Osteoblast (primary cell): ENCODE results near the gene MPRIP. TPM values are rescaled to one million over a fixed set of nuclear protein-coding genes. Genes with fewer than 3 reads are reported as not detected.

Experiments
- DNase-seq: peaks from one replicate; pipeline ENCODE4 v3.0.0; 2011; ENCODE audit warnings: low spot score, mixed read lengths; ENCODE audit not compliant: insufficient read length; ENCODE audit errors: missing footprints
- H2AFZ ChIP-seq: 2 replicates; pipeline ENCODE4 v1.6.0; 2011; ENCODE audit warnings: mild to moderate bottlenecking, low read length
- H3K27ac ChIP-seq: 2 replicates; pipeline ENCODE4 v1.5.1; 2011; ENCODE audit warnings: mild to moderate bottlenecking, low read depth, low read length, moderate library complexity
- H3K27me3 ChIP-seq: 2 replicates; pipeline ENCODE4 v1.6.0; 2012; ENCODE audit warnings: mild to moderate bottlenecking, control low read depth, inconsistent platforms, low read length, moderate library complexity; ENCODE audit not compliant: insufficient read depth
- H3K36me3 ChIP-seq: 2 replicates; pipeline ENCODE4 v1.5.1; 2011; ENCODE audit warnings: mild to moderate bottlenecking, low read length, control low read depth, moderate library complexity; ENCODE audit not compliant: insufficient read depth
- H3K4me1 ChIP-seq: 2 replicates; pipeline ENCODE4 v1.5.1; 2011; ENCODE audit warnings: mild to moderate bottlenecking, low read length, control low read depth, moderate library complexity; ENCODE audit not compliant: insufficient read depth
- H3K4me2 ChIP-seq: 2 replicates; pipeline ENCODE4 v1.6.0; 2011; ENCODE audit warnings: mild to moderate bottlenecking, low read length; ENCODE audit not compliant: insufficient read depth
- H3K4me3 ChIP-seq: fragments of 200-600 bp; sonication (generic); 3 replicates; pipeline ENCODE4 v1.5.1; 2012; ENCODE audit warnings: mild to moderate bottlenecking, low read length, inconsistent platforms; ENCODE audit not compliant: insufficient read depth
- H3K79me2 ChIP-seq: 2 replicates; pipeline ENCODE4 v1.6.0; 2012; ENCODE audit warnings: mild to moderate bottlenecking, low read length, control low read depth, inconsistent platforms; ENCODE audit not compliant: insufficient read depth
- H3K9me3 ChIP-seq: 2 replicates; pipeline ENCODE4 v1.5.1; 2011; ENCODE audit warnings: low read depth, low read length, control low read depth
- H4K20me1 ChIP-seq: 2 replicates; pipeline ENCODE4 v1.6.0; 2012; ENCODE audit warnings: mild to moderate bottlenecking, low read length, control low read depth; ENCODE audit not compliant: insufficient read depth
- total RNA-seq: library from RNA; depleted of rRNA; stranded (reverse); fragments of >200 nt; gene quantifications from 2 replicates; pipeline ENCODE4 v1.2.3, GENCODE V29; 2012
- TF ChIP-seq, protein P1 (sequence below): IDR thresholded peaks from 2 replicates; pipeline ENCODE4 v1.5.1; 2011; ENCODE audit warnings: mild to moderate bottlenecking, low read depth, low read length, moderate library complexity; ENCODE audit errors: extremely low read depth

Gene MPRIP
- total RNA-seq, 1 donor, result 149 TPM

DNA sequence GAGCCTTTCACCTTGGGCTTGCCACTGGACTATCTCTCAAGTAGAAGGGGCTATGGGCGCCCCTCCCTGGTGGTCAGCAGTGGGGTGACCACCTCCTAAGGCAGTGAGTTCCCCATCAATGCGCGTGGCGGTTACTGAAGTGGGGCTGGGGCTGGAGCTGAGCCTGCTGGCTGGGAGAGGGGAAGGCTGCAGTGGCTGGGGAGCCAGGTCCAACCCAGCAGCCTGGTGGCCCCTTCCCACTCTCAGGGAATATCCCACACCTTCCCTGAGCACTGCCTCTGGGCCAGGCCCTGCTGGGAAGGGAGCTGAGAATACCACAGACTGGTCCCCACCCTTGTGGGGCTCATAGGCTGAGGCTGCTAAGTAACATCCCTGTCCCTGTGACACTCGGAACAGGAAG lies 19.8 kb upstream of the MPRIP start:
- Histone ChIP-seq H3K9me3 (no peaks in the 10 kb centered on the region), H3K36me3 (no peaks in the 10 kb centered on the region), H3K27me3 (no peaks in the 10 kb centered on the region), H3K79me2 (no peaks in the 10 kb centered on the region), H3K4me1 (peaks cover 20% of the 10 kb centered on the region), H3K4me3 (no peak overlapping the region), H2AFZ (peak overlapping the region; percentile 15), H4K20me1 (no peaks in the 10 kb centered on the region), H3K27ac (no peak overlapping the region), H3K4me2 (no peak overlapping the region)
- TF ChIP-seq, protein P1, sequence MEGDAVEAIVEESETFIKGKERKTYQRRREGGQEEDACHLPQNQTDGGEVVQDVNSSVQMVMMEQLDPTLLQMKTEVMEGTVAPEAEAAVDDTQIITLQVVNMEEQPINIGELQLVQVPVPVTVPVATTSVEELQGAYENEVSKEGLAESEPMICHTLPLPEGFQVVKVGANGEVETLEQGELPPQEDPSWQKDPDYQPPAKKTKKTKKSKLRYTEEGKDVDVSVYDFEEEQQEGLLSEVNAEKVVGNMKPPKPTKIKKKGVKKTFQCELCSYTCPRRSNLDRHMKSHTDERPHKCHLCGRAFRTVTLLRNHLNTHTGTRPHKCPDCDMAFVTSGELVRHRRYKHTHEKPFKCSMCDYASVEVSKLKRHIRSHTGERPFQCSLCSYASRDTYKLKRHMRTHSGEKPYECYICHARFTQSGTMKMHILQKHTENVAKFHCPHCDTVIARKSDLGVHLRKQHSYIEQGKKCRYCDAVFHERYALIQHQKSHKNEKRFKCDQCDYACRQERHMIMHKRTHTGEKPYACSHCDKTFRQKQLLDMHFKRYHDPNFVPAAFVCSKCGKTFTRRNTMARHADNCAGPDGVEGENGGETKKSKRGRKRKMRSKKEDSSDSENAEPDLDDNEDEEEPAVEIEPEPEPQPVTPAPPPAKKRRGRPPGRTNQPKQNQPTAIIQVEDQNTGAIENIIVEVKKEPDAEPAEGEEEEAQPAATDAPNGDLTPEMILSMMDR, result no peak
- DNase-seq, result peak; percentile 72

DNA sequence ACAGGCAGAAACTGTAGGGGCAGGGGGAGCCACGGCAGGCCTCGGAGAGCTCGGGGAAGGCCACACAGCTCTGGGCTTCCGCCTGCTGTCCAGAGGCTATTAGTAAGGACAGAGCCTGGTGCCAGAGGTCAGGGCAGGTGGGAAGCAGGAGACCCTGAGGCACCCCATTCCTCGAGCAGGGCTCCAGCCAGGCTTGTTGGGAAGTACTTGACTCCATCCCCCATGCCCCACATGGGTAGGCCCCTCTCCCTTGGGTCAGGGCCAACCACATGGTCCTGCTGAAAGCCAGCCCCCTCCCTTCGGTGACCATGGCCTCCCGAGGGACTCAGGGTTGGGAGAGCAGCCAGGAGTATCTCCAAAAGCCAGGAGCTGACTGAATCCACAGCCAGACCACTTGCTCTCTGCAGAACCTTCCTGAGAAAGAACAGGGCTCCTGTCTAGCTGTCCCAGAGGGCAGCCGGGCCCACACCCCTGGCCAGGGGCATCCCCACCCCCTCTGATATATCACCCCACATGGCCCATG lies 17.4 kb upstream of the MPRIP start:
- Histone ChIP-seq H3K27ac (no peak overlapping the region), H3K9me3 (no peaks in the 10 kb centered on the region), H3K4me1 (peaks cover 29% of the 10 kb centered on the region), H2AFZ (no peak overlapping the region), H3K79me2 (no peaks in the 10 kb centered on the region), H3K4me3 (no peak overlapping the region), H3K36me3 (no peaks in the 10 kb centered on the region), H3K27me3 (no peaks in the 10 kb centered on the region), H4K20me1 (no peaks in the 10 kb centered on the region), H3K4me2 (no peak overlapping the region)
- DNase-seq, result peak; percentile 55
- TF ChIP-seq, protein P1, result no peak

DNA sequence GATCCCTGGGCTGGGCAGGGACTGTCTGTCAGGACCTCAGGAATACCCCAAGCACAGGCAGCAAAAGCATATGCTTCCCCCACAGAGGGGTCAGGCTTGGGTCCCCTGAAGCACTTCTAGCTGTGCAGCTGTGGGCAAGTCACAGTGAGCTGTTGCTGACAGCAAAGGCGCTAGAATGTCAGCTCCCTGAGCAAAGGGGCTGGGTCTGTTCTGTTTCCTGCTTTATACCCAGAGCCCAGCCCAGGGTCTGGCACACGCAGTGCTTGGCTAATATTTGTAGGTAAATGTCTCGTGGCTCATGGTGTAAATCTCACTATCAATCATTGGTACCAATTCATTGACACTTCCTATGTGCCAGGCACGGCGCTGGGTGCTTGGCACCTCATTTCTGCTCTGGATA lies 16.6 kb upstream of the MPRIP start:
- Histone ChIP-seq H3K79me2 (no peaks in the 10 kb centered on the region), H3K27me3 (no peaks in the 10 kb centered on the region), H4K20me1 (no peaks in the 10 kb centered on the region), H3K36me3 (no peaks in the 10 kb centered on the region), H2AFZ (no peak overlapping the region), H3K27ac (no peak overlapping the region), H3K4me2 (no peak overlapping the region), H3K4me1 (peaks cover 29% of the 10 kb centered on the region), H3K9me3 (no peaks in the 10 kb centered on the region), H3K4me3 (no peak overlapping the region)
- peak; percentile 31 for DNase-seq
- TF ChIP-seq, protein P1, result no peak

GRCh38 chr17:17026163-17026562 lies 16.1 kb upstream of the MPRIP start:
- no peaks in the 10 kb centered on the region for H3K79me2 ChIP-seq
- no peak overlapping the region for H3K4me2 ChIP-seq
- DNase-seq, result no peak
- H3K9me3 ChIP-seq, result no peaks in the 10 kb centered on the region
- TF ChIP-seq, protein P1, result no peak
- no peaks in the 10 kb centered on the region for H3K27me3 ChIP-seq
- no peak overlapping the region for H2AFZ ChIP-seq
- no peak overlapping the region for H3K4me3 ChIP-seq
- no peaks in the 10 kb centered on the region for H3K36me3 ChIP-seq
- no peak overlapping the region for H3K27ac ChIP-seq
- H4K20me1 ChIP-seq, result no peaks in the 10 kb centered on the region
- H3K4me1 ChIP-seq, result peaks cover 28% of the 10 kb centered on the region
